CD14-positive monocyte (primary cell): ENCODE measurements around the gene SLF2. TPM values are rescaled to one million over a fixed set of nuclear protein-coding genes. Genes with fewer than 3 reads are reported as not detected.

Experiments
- DNase-seq, 3 donors: peaks; one replicate each; pipeline ENCODE4 v3.0.0-alpha.2; 2011 to 2022
- H2AFZ ChIP-seq: 2 replicates; pipeline ENCODE4 v1.6.0; 2012; ENCODE audit warnings: mild to moderate bottlenecking, low read depth, low read length, inconsistent platforms; ENCODE audit not compliant: insufficient read depth, poor library complexity, severe bottlenecking
- H3K27ac ChIP-seq, 2 donors: 1 replicate in 1 of 2; 2 replicates in 1 of 2; pipeline ENCODE4 v1.5.1; 2012 to 2013; ENCODE audit warnings: low read length in 2 of 2, control low read depth in 1 of 2, inconsistent platforms in 1 of 2, low read depth in 1 of 2, mild to moderate bottlenecking in 1 of 2
- H3K27me3 ChIP-seq, 2 donors: one replicate each; pipeline versions ENCODE4 v1.6.0 to v1.6.1; 2011 to 2013; ENCODE audit warnings: low read length in 2 of 2; ENCODE audit not compliant: control insufficient read depth in 2 of 2, insufficient read depth in 2 of 2
- H3K36me3 ChIP-seq, 2 donors: replicated peaks in 1 of 2; 1 replicate in 1 of 2; 2 replicates in 1 of 2; pipeline versions ENCODE4 v1.5.1 to v1.6.1; 2012 to 2013; ENCODE audit warnings: low read length in 2 of 2, control low read depth in 1 of 2, inconsistent platforms in 1 of 2, mild to moderate bottlenecking in 1 of 2; ENCODE audit not compliant: insufficient read depth in 2 of 2, control insufficient read depth in 1 of 2
- H3K4me1 ChIP-seq, 2 donors: 1 replicate in 1 of 2; 2 replicates in 1 of 2; pipeline versions ENCODE4 v1.5.1 to v1.6.1; 2012 to 2013; ENCODE audit warnings: low read length in 2 of 2, control low read depth in 1 of 2, inconsistent platforms in 1 of 2, mild to moderate bottlenecking in 1 of 2, moderate library complexity in 1 of 2; ENCODE audit not compliant: insufficient read depth in 2 of 2, control insufficient read depth in 1 of 2
- H3K4me2 ChIP-seq: replicated peaks from 2 replicates; pipeline ENCODE3; 2012; ENCODE audit warnings: low read length, moderate library complexity, mild to moderate bottlenecking; ENCODE audit not compliant: poor library complexity, severe bottlenecking; ENCODE audit errors: extremely low read depth
- H3K4me3 ChIP-seq, 3 experiments: fragments of 200-600 bp in 1 of 3; sonication (generic) in 1 of 3; replicated peaks in 1 of 3; 1 replicate in 2 of 3; 2 replicates in 1 of 3; pipeline ENCODE4 v1.5.1; 2011 to 2013; ENCODE audit warnings: low read length in 3 of 3, mild to moderate bottlenecking in 3 of 3, control low read depth in 2 of 3, low read depth in 2 of 3, inconsistent platforms in 1 of 3, moderate library complexity in 1 of 3
- H3K79me2 ChIP-seq: 2 replicates; pipeline ENCODE4 v1.6.0; 2012; ENCODE audit warnings: mild to moderate bottlenecking, control low read depth, inconsistent platforms, low read length, moderate library complexity; ENCODE audit not compliant: insufficient read depth
- H3K9ac ChIP-seq: 2 replicates; pipeline ENCODE4 v1.6.0; 2017; ENCODE audit warnings: low read length, mild to moderate bottlenecking; ENCODE audit not compliant: insufficient read depth, poor library complexity, severe bottlenecking
- H3K9me3 ChIP-seq, 2 donors: replicated peaks in 1 of 2; 1 replicate in 1 of 2; 2 replicates in 1 of 2; pipeline versions ENCODE4 v1.5.1 to v1.6.1; 2012 to 2013; ENCODE audit warnings: low read length in 2 of 2, control low read depth in 1 of 2; ENCODE audit not compliant: control insufficient read depth in 1 of 2, insufficient read depth in 1 of 2
- H4K20me1 ChIP-seq: 2 replicates; pipeline ENCODE4 v1.6.0; 2012; ENCODE audit warnings: mild to moderate bottlenecking, low read length, control low read depth, moderate library complexity; ENCODE audit not compliant: insufficient read depth
- H3K27ac Mint-ChIP-seq, 7 donors: one replicate each; pipeline ENCODE4 v1.8.0; 2020; ENCODE audit warnings: mild to moderate bottlenecking in 7 of 7, mixed read lengths in 7 of 7, moderate library complexity in 6 of 7, inconsistent platforms in 2 of 7
- H3K27me3 Mint-ChIP-seq, 3 donors: one replicate each; pipeline ENCODE4 v1.8.0; 2021 to 2022; ENCODE audit warnings: low read depth in 3 of 3, mild to moderate bottlenecking in 3 of 3, mixed read lengths in 3 of 3, moderate library complexity in 3 of 3, inconsistent platforms in 1 of 3
- H3K36me3 Mint-ChIP-seq, 2 donors: one replicate each; pipeline ENCODE4 v1.8.0; 2020; ENCODE audit warnings: mixed read lengths in 2 of 2, inconsistent platforms in 1 of 2, mild to moderate bottlenecking in 1 of 2
- H3K4me1 Mint-ChIP-seq: one replicate; pipeline ENCODE4 v1.8.0; 2020; ENCODE audit warnings: mild to moderate bottlenecking, mixed read lengths
- H3K4me3 Mint-ChIP-seq, 2 donors: one replicate each; pipeline ENCODE4 v1.8.0; 2020; ENCODE audit warnings: mild to moderate bottlenecking in 2 of 2, mixed read lengths in 2 of 2, moderate library complexity in 1 of 2
- H3K9me3 Mint-ChIP-seq, 7 donors: one replicate each; pipeline ENCODE4 v1.8.0; 2020 to 2022; ENCODE audit warnings: mixed read lengths in 7 of 7, mild to moderate bottlenecking in 6 of 7, moderate library complexity in 6 of 7, inconsistent platforms in 2 of 7
- WGBS: methylation state at CpG from one replicate; pipeline ENCODE4 v1.1.5; 2013; ENCODE audit warnings: missing lambda C conversion rate; ENCODE audit not compliant: insufficient coverage; 5-methylcytosine and 5-hydroxymethylcytosine counted together
- intact Hi-C, 2 donors: fragments of 100-400 bp; cut with micrococcal nuclease; formaldehyde crosslinking; loops; one replicate each; pipeline versions ENCODE4 v1.15.0 to v1.15.1; 2023
- polyA plus RNA-seq, 3 donors: library from polyadenylated mRNA; depleted of rRNA in 1 of 3; unstranded in 2 of 3; stranded (reverse) in 1 of 3; fragments of 300-500 nt in 2 of 3; fragments of >200 nt in 1 of 3; fragmentation: Illumina TruSeq in 2 of 3; gene quantifications; 1 replicate in 2 of 3; 2 replicates in 1 of 3; pipeline ENCODE4 v1.2.3, GENCODE V29; 2012 to 2021
- TF ChIP-seq, protein P1 (sequence below): fragments of 200-600 bp; IDR thresholded peaks from one replicate; pipeline ENCODE4 v1.8.0; 2022; ENCODE audit warnings: antibody characterized with exemption, mild to moderate bottlenecking

Gene SLF2
- polyA plus RNA-seq, 3 donors, result 5.8 to 11.3 (median 6.4) TPM

DNA sequence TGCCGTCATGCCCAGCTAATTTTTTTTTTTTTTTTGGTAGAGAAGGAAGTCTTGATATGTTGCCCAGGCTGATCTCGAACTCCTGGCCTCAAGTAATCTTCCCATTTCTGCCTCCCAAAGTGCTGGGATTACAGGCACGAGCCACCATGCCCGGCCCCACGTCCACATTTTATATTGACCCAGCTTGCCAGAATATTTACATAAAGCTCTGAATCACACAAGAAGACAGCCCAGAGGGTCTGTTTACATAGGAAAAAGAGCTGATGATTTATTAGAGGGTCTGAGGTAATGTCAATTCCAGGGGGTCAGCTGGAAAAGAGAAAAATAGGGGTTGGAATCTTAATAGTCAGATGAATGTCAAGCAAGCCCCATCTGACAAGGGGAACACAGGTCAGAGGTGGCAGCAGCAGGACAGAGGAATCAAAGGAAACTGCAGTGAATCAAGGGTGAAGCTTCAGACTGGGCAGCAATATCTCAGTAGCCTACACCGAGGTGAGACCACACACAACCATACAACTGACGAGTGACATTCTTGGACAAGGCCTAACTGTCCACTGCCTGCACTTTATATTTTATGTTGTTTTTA is 15.8 kb upstream of the SLF2 start:
- Mint-ChIP-seq H3K4me3 (no peak overlapping the region), H3K9me3 (no peaks in the 10 kb centered on the region), H3K27ac (no peak overlapping the region), H3K36me3 (no peaks in the 10 kb centered on the region), H3K27me3 (peaks cover 22 to 27% (median 26%) of the 10 kb centered on the region in 3 donors), H3K4me1 (peaks cover 14% of the 10 kb centered on the region)
- TF ChIP-seq, protein P1, sequence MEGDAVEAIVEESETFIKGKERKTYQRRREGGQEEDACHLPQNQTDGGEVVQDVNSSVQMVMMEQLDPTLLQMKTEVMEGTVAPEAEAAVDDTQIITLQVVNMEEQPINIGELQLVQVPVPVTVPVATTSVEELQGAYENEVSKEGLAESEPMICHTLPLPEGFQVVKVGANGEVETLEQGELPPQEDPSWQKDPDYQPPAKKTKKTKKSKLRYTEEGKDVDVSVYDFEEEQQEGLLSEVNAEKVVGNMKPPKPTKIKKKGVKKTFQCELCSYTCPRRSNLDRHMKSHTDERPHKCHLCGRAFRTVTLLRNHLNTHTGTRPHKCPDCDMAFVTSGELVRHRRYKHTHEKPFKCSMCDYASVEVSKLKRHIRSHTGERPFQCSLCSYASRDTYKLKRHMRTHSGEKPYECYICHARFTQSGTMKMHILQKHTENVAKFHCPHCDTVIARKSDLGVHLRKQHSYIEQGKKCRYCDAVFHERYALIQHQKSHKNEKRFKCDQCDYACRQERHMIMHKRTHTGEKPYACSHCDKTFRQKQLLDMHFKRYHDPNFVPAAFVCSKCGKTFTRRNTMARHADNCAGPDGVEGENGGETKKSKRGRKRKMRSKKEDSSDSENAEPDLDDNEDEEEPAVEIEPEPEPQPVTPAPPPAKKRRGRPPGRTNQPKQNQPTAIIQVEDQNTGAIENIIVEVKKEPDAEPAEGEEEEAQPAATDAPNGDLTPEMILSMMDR, result no peak
- Histone ChIP-seq H3K9ac (no peak overlapping the region), H3K27ac (no peak overlapping the region), H3K4me3 (no peak overlapping the region), H3K27me3 (peaks cover 6 to 16% of the 10 kb centered on the region in 2 donors), H3K9me3 (no peaks in the 10 kb centered on the region), H3K4me2 (no peak overlapping the region), H3K79me2 (no peaks in the 10 kb centered on the region), H3K36me3 (no peaks in the 10 kb centered on the region), H3K4me1 (peaks cover 5 to 7% of the 10 kb centered on the region in 2 donors), H4K20me1 (no peaks in the 10 kb centered on the region), H2AFZ (no peak overlapping the region)
- no CpG with 5 or more reads among the region's 7 CpGs for WGBS
- intact Hi-C loops, result no loop called here
- no peak for DNase-seq

DNA sequence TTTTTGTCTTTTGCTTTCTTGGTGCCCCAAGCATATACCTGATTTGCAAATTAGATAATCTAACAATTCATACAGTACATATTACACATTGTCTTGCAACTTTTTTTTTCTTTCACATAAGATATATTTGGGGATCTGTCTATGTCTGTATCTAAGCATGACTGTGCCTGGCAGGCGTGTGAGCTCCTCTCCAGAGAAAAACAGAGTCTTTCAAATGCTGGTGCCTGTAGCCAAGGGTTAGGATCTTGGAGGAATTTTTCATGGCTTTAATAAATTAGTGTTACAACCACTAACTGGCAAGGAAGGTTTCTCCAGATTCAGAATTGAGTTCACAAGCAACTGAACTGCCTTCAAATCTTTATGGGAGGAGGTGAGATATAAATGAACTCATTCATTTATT is 14.8 kb upstream of the SLF2 start:
- Histone ChIP-seq H3K9me3 (no peaks in the 10 kb centered on the region), H3K9ac (no peak overlapping the region), H3K27me3 (peaks cover 0 to 6% of the 10 kb centered on the region in 2 donors), H4K20me1 (no peaks in the 10 kb centered on the region), H3K27ac (no peak overlapping the region), H3K36me3 (no peaks in the 10 kb centered on the region), H2AFZ (no peak overlapping the region), H3K4me1 (peaks cover 5 to 7% of the 10 kb centered on the region in 2 donors), H3K79me2 (no peaks in the 10 kb centered on the region), H3K4me2 (no peak overlapping the region), H3K4me3 (no peak overlapping the region)
- no peak for DNase-seq
- Mint-ChIP-seq H3K9me3 (no peaks in the 10 kb centered on the region), H3K27ac (no peak overlapping the region), H3K36me3 (no peaks in the 10 kb centered on the region), H3K27me3 (peaks cover 16 to 22% (median 22%) of the 10 kb centered on the region in 3 donors), H3K4me1 (peaks cover 14% of the 10 kb centered on the region), H3K4me3 (no peak overlapping the region)
- TF ChIP-seq, protein P1, result no peak
- intact Hi-C loops, result no loop called here
- no CpG with 5 or more reads among the region's 1 CpG for WGBS
